Type B pancreatic cell (in vitro differentiated cells): ENCODE measurements around the gene ASCL3. TPM values are rescaled to one million over a fixed set of nuclear protein-coding genes. Genes with fewer than 3 reads are reported as not detected.

ENCODE experiments used
- DNase-seq: peaks from one replicate; pipeline ENCODE4 v3.0.0; 2021; ENCODE audit warnings: mixed read lengths; ENCODE audit not compliant: unreplicated experiment; ENCODE audit errors: extremely low spot score
- H3K27ac Mint-ChIP-seq: 2 replicates; pipeline ENCODE4 v1.8.0; 2021; ENCODE audit warnings: mild to moderate bottlenecking, mixed read lengths
- H3K27me3 Mint-ChIP-seq: 2 replicates; pipeline ENCODE4 v1.8.0; 2021; ENCODE audit warnings: mixed read lengths
- H3K36me3 Mint-ChIP-seq: 2 replicates; pipeline ENCODE4 v1.8.0; 2021; ENCODE audit warnings: mixed read lengths
- H3K4me1 Mint-ChIP-seq: one replicate; pipeline ENCODE4 v1.8.0; 2021; ENCODE audit warnings: mixed read lengths; ENCODE audit not compliant: unreplicated experiment
- H3K4me3 Mint-ChIP-seq: 2 replicates; pipeline ENCODE4 v1.8.0; 2021; ENCODE audit warnings: mild to moderate bottlenecking, mixed read lengths
- H3K9me3 Mint-ChIP-seq: 2 replicates; pipeline ENCODE4 v1.8.0; 2021; ENCODE audit warnings: mixed read lengths
- total RNA-seq: library from RNA; stranded (reverse); gene quantifications from 2 replicates; pipeline ENCODE4 v1.2.1, GENCODE V29; 2021; ENCODE audit warnings: low replicate concordance
- TF ChIP-seq, protein P1 (sequence below): fragments of 200-600 bp; sonication (generic); conservative IDR thresholded peaks from 2 replicates; pipeline ENCODE4 v1.5.0; 2021; ENCODE audit warnings: antibody characterized with exemption, mild to moderate bottlenecking

Gene ASCL3
- total RNA-seq, 1 donor from 2014 or later, result not detected

DNA sequence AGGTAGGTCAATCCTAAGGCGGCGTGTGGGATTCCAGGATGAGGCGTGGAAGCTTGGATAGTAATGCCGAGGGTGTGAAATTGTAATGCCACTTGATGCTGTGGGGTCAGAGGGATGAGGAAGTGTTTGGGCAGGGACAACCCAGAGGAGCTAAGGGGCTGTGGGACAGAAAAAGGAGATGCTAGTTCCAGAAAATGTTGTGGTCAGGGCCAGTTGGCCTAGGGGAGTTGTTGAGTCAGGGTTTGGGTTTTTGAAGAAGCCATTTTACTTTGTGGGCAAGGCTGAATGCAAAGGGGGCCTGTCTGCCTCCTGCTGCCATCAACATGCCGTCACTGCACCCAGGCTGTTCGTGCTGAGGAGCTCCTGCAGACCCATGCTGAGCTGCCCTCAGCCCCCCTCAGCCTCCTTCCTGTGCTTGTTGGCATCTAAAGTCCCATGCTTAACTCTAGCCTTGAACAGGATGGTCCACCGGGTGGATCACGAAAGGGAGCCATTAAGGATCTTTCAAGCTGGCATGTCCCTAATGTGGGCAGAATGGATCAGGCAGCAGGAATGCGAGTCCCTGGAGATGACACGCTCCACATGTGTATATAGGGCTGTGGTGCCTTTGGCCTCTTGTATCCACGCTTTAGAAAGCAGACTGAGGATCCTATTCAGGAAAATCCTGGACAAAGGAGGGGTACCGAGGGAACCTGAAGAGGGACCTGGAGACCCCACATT, 12.2 kb downstream of the ASCL3 start:
- no peak for DNase-seq
- H3K36me3 Mint-ChIP-seq, result no peaks in the 10 kb centered on the region

DNA sequence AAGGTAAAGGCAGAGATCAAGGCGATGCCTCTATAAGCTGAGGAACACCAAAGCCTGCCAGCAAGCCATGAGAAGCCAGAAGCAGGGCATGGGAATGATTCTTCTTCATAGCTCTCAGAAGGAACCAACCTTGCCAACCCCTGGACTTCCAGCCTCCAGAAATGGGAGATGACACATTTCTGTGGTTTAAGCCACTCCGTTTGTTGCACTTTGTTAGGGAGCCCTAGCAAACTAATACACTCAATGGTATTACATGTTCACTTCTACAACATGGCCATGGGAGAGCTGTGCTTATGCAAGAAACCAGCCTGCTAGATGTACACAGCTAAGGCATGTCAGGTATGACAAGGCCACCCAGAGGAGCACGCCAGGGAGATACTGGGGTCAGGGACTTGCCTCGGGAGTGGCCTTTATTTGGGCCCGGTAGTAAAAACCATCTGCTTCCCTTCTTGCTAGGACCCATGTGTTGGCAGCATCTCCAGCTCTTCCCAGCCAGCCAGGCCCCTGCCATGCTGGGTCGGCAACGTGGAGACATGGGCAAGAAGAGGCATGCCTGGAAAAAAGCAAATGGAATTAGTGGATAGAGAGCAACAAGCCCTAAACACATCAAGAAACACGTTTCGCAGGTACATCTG, 13.7 kb downstream of the ASCL3 start:
- no peak overlapping the region for H3K27ac Mint-ChIP-seq
- TF ChIP-seq, protein P1, sequence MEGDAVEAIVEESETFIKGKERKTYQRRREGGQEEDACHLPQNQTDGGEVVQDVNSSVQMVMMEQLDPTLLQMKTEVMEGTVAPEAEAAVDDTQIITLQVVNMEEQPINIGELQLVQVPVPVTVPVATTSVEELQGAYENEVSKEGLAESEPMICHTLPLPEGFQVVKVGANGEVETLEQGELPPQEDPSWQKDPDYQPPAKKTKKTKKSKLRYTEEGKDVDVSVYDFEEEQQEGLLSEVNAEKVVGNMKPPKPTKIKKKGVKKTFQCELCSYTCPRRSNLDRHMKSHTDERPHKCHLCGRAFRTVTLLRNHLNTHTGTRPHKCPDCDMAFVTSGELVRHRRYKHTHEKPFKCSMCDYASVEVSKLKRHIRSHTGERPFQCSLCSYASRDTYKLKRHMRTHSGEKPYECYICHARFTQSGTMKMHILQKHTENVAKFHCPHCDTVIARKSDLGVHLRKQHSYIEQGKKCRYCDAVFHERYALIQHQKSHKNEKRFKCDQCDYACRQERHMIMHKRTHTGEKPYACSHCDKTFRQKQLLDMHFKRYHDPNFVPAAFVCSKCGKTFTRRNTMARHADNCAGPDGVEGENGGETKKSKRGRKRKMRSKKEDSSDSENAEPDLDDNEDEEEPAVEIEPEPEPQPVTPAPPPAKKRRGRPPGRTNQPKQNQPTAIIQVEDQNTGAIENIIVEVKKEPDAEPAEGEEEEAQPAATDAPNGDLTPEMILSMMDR, result no peak
- H3K4me3 Mint-ChIP-seq, result no peak overlapping the region
- peaks cover 4% of the 10 kb centered on the region for H3K4me1 Mint-ChIP-seq
- no peaks in the 10 kb centered on the region for H3K36me3 Mint-ChIP-seq
- DNase-seq, result no peak
- no peaks in the 10 kb centered on the region for H3K27me3 Mint-ChIP-seq
- H3K9me3 Mint-ChIP-seq, result no peaks in the 10 kb centered on the region

More for the DNA sequence above, 12.2 kb downstream of the ASCL3 start:
- H3K4me1 Mint-ChIP-seq, result peaks cover 14% of the 10 kb centered on the region
- no peaks in the 10 kb centered on the region for H3K9me3 Mint-ChIP-seq
- H3K27me3 Mint-ChIP-seq, result no peaks in the 10 kb centered on the region
- H3K27ac Mint-ChIP-seq, result no peak overlapping the region
- no peak overlapping the region for H3K4me3 Mint-ChIP-seq
- TF ChIP-seq, protein P1, result no peak

DNA sequence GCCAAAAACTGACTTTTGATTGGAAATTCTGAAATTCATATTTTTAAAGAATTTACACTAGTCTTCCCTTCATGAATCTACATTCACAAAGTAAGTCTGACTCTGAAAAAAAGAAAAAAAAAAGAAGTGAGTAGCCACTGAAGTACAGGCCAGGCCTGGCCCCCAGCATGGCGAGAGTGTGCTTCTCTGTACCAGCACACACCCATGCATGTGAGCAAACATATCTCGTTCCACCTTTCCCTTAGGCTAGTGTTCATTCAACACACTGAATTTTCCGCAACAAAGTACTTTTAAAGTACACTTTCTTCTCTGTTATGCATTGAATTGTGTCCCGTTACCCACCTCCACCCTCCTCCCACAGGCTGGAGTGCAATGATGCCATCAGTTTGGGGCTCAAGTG, 14.6 kb downstream of the ASCL3 start:
- Mint-ChIP-seq H3K27ac (no peak overlapping the region), H3K36me3 (no peaks in the 10 kb centered on the region)

DNA sequence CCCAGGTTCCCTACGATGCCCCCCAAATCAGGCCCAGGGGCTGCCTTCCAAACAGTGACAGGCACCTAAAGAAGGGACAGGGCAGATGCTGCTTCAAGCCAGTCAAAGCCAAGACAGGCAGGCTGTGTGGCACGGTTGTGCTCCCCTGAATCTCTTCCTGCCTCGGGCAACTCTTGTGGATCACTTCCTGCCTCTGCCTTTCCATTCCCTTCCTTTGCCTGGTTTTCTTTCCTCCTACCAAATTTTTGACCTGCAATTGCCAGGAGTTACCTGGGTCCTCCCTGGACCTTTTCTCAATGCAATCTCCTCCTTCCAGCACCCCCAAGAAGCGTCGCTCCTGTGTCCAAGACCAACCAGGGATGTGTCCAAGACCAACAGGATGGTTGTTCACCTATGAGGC, 15.6 kb downstream of the ASCL3 start:
- no peak for DNase-seq
- Mint-ChIP-seq H3K27me3 (no peaks in the 10 kb centered on the region), H3K4me1 (no peaks in the 10 kb centered on the region), H3K27ac (no peak overlapping the region), H3K4me3 (no peak overlapping the region), H3K36me3 (no peaks in the 10 kb centered on the region), H3K9me3 (no peaks in the 10 kb centered on the region)
- TF ChIP-seq, protein P1, result no peak

More for the DNA sequence above, 14.6 kb downstream of the ASCL3 start:
- Mint-ChIP-seq H3K27me3 (no peaks in the 10 kb centered on the region), H3K9me3 (no peaks in the 10 kb centered on the region), H3K4me3 (no peak overlapping the region), H3K4me1 (peaks cover 4% of the 10 kb centered on the region)
- DNase-seq, result no peak
- TF ChIP-seq, protein P1, result no peak

DNA sequence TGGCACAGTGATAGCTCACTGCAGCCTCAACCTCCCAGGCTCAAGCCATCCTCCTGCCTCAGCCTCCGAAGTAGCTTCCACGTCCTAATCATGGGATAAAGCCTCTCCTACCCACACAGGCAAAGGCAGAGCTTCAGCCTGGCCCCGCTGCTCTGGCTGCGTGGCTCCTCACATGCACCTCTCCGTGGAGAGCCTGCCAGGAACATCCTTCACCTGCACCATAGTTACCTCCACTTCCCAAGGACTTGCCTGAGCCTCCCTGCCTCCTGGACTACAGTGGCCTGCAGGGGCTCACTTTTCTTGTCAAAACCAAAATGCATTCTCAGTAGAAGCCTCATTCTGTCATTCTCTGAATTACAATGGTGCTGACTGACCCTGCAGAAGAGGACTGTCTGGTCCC, 16.6 kb downstream of the ASCL3 start:
- TF ChIP-seq, protein P1, result no peak
- no peaks in the 10 kb centered on the region for H3K9me3 Mint-ChIP-seq
- H3K36me3 Mint-ChIP-seq, result no peaks in the 10 kb centered on the region
- H3K4me1 Mint-ChIP-seq, result no peaks in the 10 kb centered on the region
- no peak for DNase-seq
- H3K4me3 Mint-ChIP-seq, result no peak overlapping the region
- H3K27ac Mint-ChIP-seq, result no peak overlapping the region
- no peaks in the 10 kb centered on the region for H3K27me3 Mint-ChIP-seq
